NCI-H2081 (cell line): ENCODE measurements around the gene HOXA4.

Experiments used
- DNase-seq, 2 experiments: peaks; one replicate each; lab custom pipeline; 2025; lab: John Stamatoyannopoulos, UW

The HOXA4 gene

GRCh38 chr7:27130540-27131389 is at the start of gene HOXA4:
HOXA4 (minus strand) TSS chr7:27130757; CDS start chr7:27130733, 24 bp downstream.
- DNase-seq: peak; percentile 56 to 70

GRCh38 chr7:27179503-27180430 is 49.2 kb upstream of the HOXA4 start:
- peak; percentile 38 to 54 for DNase-seq

- no peak for DNase-seq
Measured at GRCh38 chr7:27179030-27179429, 48.5 kb upstream of the HOXA4 start.

- no peak for DNase-seq
Measured at GRCh38 chr7:27178366-27178765, 47.8 kb upstream of the HOXA4 start.

GRCh38 chr7:27177795-27178320 is 47.3 kb upstream of the HOXA4 start:
- DNase-seq: no peak

- no peak for DNase-seq
Measured at GRCh38 chr7:27176962-27177794, 46.6 kb upstream of the HOXA4 start.

GRCh38 chr7:27176524-27176845 is 45.9 kb upstream of the HOXA4 start:
- no peak for DNase-seq

- no peak for DNase-seq
Measured at GRCh38 chr7:27175626-27176523, 45.3 kb upstream of the HOXA4 start.

GRCh38 chr7:27174874-27175625 is 44.5 kb upstream of the HOXA4 start:
- DNase-seq: no peak

- DNase-seq: peak; percentile 54 to 74
Measured at GRCh38 chr7:27173956-27174873, 43.7 kb upstream of the HOXA4 start, which contains the start of gene HOXA10. HOXA10 (minus strand) TSS chr7:27174320; CDS start chr7:27174306, 14 bp downstream.

- DNase-seq: peak; percentile 62 to 83
Measured at GRCh38 chr7:27173511-27173955, 43.0 kb upstream of the HOXA4 start.

- peak; percentile 60 to 83 for DNase-seq
Measured at GRCh38 chr7:27172823-27173510, 42.4 kb upstream of the HOXA4 start.

GRCh38 chr7:27172315-27172774 is 41.8 kb upstream of the HOXA4 start:
- peak in 1 of 2 experiments; percentile 49 for DNase-seq

- peak; percentile 63 to 73 for DNase-seq
Measured at GRCh38 chr7:27171637-27172314, 41.2 kb upstream of the HOXA4 start.

GRCh38 chr7:27171325-27171636 is 40.7 kb upstream of the HOXA4 start:
- DNase-seq: peak in 1 of 2 experiments; percentile 55

- no peak for DNase-seq
Measured at GRCh38 chr7:27170426-27171324, 40.1 kb upstream of the HOXA4 start.
